ENCODE measurements around the gene FHIT.

Gene FHIT

DNA sequence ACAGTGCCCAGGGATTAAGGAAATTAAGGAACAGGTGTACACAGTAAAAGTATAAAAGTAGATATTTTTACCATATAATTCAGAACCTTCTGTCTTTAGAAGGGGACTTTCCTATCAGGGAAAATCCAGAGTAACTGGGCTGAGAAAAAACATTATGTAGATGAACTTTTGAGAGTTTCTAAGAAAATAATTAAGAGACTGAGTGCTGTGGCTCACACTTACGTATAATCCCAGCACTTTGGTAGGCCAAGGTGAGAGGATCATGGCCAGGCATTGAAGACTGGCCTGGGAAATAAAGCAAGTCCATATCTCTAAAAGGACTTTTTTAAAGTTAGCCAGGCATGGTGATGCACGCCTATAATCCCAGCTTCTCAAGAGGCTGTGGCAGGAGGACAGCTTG is 1021.8 kb downstream of the FHIT start:
- DNase-seq (ENCODE audit: low read depth), result no peak
- no peak for TF ChIP-seq CTCF (conservative IDR thresholded peaks at IDR 0.05; ENCODE audit: low read depth, low read length)
- no peak overlapping the region for H3K4me3 ChIP-seq (ENCODE audit: low read length)

GRCh38 chr3:60228823-60229222 is 1022.4 kb downstream of the FHIT start:
- no peak for TF ChIP-seq CTCF (conservative IDR thresholded peaks at IDR 0.05; ENCODE audit: low read depth, low read length)
- no peak overlapping the region for H3K4me3 ChIP-seq (ENCODE audit: low read length)
- no peak for DNase-seq (ENCODE audit: low read depth)

- H3K4me3 ChIP-seq (ENCODE audit: low read length), result no peak overlapping the region
- DNase-seq (ENCODE audit: low read depth), result no peak
- no peak for TF ChIP-seq CTCF (conservative IDR thresholded peaks at IDR 0.05; ENCODE audit: low read depth, low read length)
Measured at GRCh38 chr3:60226912-60227311, 1024.3 kb downstream of the FHIT start.

DNA sequence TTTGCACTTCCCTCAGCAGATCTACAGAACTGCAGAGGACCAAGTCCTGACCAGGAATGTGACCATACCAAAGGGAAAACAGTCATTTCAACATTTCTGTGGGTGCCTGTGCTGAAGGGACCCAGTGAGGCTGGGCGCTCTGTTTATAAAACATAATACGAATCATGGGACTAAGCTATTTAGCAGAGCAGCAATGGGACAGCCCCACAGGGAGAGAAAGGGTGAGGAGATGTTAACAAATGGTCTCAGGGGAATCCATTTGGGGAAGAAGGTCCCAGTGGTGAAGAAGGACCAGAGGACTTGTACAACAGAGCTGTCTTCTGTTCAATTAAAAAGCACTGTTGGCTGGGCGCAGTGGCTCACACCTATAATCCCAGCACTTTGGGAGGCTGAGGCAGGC is 1025.4 kb downstream of the FHIT start:
- no peak for TF ChIP-seq CTCF (conservative IDR thresholded peaks at IDR 0.05; ENCODE audit: low read depth, low read length)
- no peak for DNase-seq (ENCODE audit: low read depth)

GRCh38 chr3:60220768-60221167 is 1030.5 kb downstream of the FHIT start:
- no peak overlapping the region for H3K4me3 ChIP-seq (ENCODE audit: low read length)
- DNase-seq (ENCODE audit: low read depth), result no peak
- no peak for TF ChIP-seq CTCF (conservative IDR thresholded peaks at IDR 0.05; ENCODE audit: low read depth, low read length)

More for the DNA sequence above, 1025.4 kb downstream of the FHIT start:
- H3K4me3 ChIP-seq (ENCODE audit: low read length), result no peak overlapping the region

DNA sequence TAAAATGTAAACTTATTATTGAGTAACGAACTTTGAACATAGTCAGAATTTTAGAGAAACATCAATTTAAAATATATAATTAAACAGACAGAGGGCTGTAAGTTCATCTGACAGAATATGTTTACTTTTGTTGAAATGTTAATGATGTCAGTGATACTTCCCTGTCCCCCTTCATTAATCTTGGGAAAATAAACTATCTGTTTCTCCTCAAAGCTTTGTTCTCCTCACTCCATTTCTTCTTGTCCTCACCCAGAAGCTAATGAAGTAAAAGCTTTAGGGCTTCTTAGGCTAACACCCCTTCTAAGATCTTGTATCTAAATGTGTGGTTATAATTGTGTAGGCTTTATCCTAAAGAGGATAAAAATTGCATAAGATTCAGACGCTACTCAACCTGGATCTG is 1031.8 kb downstream of the FHIT start:
- no peak overlapping the region for H3K4me3 ChIP-seq (ENCODE audit: low read length)
- DNase-seq (ENCODE audit: low read depth), result no peak
- no peak for TF ChIP-seq CTCF (conservative IDR thresholded peaks at IDR 0.05; ENCODE audit: low read depth, low read length)

DNA sequence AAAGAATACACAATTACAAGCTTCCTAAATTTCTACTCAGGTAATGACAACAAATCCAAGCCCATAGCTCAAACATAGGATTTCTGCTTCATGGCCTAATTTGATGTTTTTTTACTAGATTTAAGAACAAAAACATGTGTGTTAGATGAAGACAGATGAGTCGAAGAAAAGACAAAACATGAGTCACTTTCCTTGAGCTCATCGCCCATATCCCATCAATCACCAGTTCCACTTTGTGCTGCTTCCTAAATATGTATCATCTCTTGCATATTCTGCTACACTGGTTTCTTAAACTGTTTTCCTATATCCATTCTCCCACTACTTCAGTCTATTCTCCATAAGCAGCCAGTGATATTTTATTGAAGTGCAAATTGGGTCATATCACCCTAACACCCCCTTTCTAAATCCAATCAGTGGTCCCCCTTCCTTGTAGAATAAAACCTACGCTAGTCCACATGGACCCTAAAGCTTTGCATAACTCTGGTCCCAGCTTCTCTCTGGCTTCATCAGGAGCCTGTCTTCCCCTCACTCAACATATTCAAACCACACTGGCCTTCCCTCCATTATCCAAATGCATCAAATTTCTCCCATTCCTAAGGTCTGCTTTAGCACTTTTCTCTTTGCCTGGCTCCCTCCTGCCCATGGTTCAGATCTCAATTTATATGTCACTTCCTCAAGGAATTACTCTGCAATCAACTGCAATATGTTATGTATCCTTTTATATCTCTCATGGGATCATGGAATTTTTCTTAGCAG is 1033.9 kb downstream of the FHIT start:
- no peak for TF ChIP-seq CTCF (conservative IDR thresholded peaks at IDR 0.05; ENCODE audit: low read depth, low read length)
- no peak for DNase-seq (ENCODE audit: low read depth)
- no peak overlapping the region for H3K4me3 ChIP-seq (ENCODE audit: low read length)
